Metanephros (tissue), 2 donors: ENCODE data around the gene TAMM41. TPM values are rescaled to one million over a fixed set of nuclear protein-coding genes. Genes with fewer than 3 reads are reported as not detected.

Experiments
- small RNA-seq: library from RNA; depleted of rRNA; stranded (forward); fragments of <200 nt; gene quantifications from one replicate; pipeline ENCODE3, GENCODE V24; 2014; ENCODE audit warnings: low replicate concordance
- total RNA-seq: library from RNA; depleted of rRNA; stranded (reverse); fragments of >200 nt; gene quantifications from one replicate; pipeline ENCODE4 v1.2.3, GENCODE V29; 2014

Gene TAMM41
- total RNA-seq: 16.8 TPM

GRCh38 chr3:11846281-11847266, at the start of gene TAMM41:
Gene TAMM41 (minus strand): TSS chr3:11846885. CDS start chr3:11846636, 249 bp downstream.

Small RNAs within 50 kb of the gene (small RNA-seq; reads per million reads assigned to genes)
- not detected for gene CYCSP12

Other genes starting within 250 kb of the TAMM41 start
- 138 TPM for gene VGLL4, start 203.0 kb downstream of the TAMM41 start, total RNA-seq
- 0.47 TPM for gene SYN2, start 157.5 kb upstream of the TAMM41 start, total RNA-seq